ENCODE results near the gene CISH.

Gene CISH

GRCh38 chr3:50577348-50577747, 34.2 kb downstream of the CISH start:
- peaks cover 48% of the 10 kb centered on the region for H3K4me1 Mint-ChIP-seq
- peaks cover 4% of the 10 kb centered on the region for H3K36me3 Mint-ChIP-seq (ENCODE audit: insufficient read depth)
- no peaks in the 10 kb centered on the region for H3K27me3 Mint-ChIP-seq
- no peak overlapping the region for H3K27ac Mint-ChIP-seq (ENCODE audit: low read depth)
- DNase-seq (ENCODE audit: low spot score in 2 of 2) (no peak), ATAC-seq (replicated peaks; ENCODE audit: extremely low read depth, poor library complexity, severe bottlenecking) (no peak)
- H3K4me3 Mint-ChIP-seq = no peak overlapping the region
- H3K9me3 Mint-ChIP-seq = no peaks in the 10 kb centered on the region

DNA sequence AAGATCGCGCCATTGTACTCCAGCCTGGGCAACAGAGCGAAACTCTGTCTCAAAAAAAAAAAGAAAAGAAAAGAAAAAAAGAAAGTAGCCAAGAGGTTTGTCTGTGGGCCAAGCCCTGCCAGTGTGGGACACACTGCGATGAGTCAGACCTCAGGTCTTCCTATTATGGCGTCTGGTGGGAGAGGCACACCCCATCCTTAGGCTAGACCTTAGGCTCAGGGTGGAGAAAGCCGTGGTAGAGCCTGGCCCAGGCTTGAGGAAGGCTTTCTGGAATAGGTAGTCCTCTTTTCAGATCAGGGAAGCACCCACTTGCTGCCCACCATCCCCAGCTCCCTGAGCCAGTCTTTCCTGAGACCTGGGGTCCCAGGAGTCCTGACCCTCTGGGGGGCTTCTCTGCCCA, 36.2 kb downstream of the CISH start:
- no peaks in the 10 kb centered on the region for H3K9me3 Mint-ChIP-seq
- ATAC-seq (replicated peaks; ENCODE audit: extremely low read depth, poor library complexity, severe bottlenecking) = no peak
- H3K4me3 Mint-ChIP-seq = no peak overlapping the region
- peaks cover 59% of the 10 kb centered on the region for H3K4me1 Mint-ChIP-seq
- H3K27me3 Mint-ChIP-seq = no peaks in the 10 kb centered on the region
- peaks cover 6% of the 10 kb centered on the region for H3K36me3 Mint-ChIP-seq (ENCODE audit: insufficient read depth)
- DNase-seq (ENCODE audit: low spot score in 2 of 2) = no peak
- peak overlapping the region; percentile 61 for H3K27ac Mint-ChIP-seq (ENCODE audit: low read depth)

DNA sequence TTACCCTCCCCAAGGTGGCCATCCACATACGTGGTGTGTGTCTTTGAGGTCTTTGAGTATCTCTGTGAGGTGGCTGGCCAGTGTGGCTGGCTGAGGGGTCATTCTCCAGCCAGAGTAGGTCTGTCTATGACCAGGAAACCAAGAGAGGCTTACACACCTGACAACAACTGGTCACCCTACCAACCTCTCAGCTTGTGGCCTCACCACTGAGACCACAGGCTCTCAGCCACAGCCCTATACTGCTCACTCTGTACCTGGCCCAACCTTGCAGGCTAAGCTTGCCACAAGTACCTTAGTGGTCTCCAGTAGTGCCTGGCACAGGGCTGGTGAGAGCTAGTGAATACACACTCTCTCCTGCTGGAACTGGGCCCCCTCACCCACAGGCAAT, 37.1 kb downstream of the CISH start:
- peaks cover 8% of the 10 kb centered on the region for H3K36me3 Mint-ChIP-seq (ENCODE audit: insufficient read depth)
- ATAC-seq (replicated peaks; ENCODE audit: extremely low read depth, poor library complexity, severe bottlenecking) = no peak
- no peak for DNase-seq (ENCODE audit: low spot score in 2 of 2)
- peak overlapping the region; percentile 61 for H3K27ac Mint-ChIP-seq (ENCODE audit: low read depth)
- H3K27me3 Mint-ChIP-seq = no peaks in the 10 kb centered on the region
- H3K4me1 Mint-ChIP-seq = peaks cover 60% of the 10 kb centered on the region
- H3K9me3 Mint-ChIP-seq = no peaks in the 10 kb centered on the region
- peak overlapping the region; percentile 51 for H3K4me3 Mint-ChIP-seq

- peak in 1 of 2 donors; percentile 47 for DNase-seq (ENCODE audit: low spot score in 2 of 2)
- H3K36me3 Mint-ChIP-seq (ENCODE audit: insufficient read depth) = peaks cover 10% of the 10 kb centered on the region
- peak overlapping the region; percentile 61 for H3K27ac Mint-ChIP-seq (ENCODE audit: low read depth)
- H3K9me3 Mint-ChIP-seq = no peaks in the 10 kb centered on the region
- peak; percentile 26 for ATAC-seq (replicated peaks; ENCODE audit: extremely low read depth, poor library complexity, severe bottlenecking)
- H3K27me3 Mint-ChIP-seq = no peaks in the 10 kb centered on the region
- peaks cover 56% of the 10 kb centered on the region for H3K4me1 Mint-ChIP-seq
- H3K4me3 Mint-ChIP-seq = peak overlapping the region; percentile 51
Measured at GRCh38 chr3:50573566-50574443, 37.8 kb downstream of the CISH start.

- DNase-seq (ENCODE audit: low spot score in 2 of 2) (no peak), ATAC-seq (replicated peaks; ENCODE audit: extremely low read depth, poor library complexity, severe bottlenecking) (no peak)
- Mint-ChIP-seq H3K27me3 (no peaks in the 10 kb centered on the region), H3K27ac (ENCODE audit: low read depth) (peak overlapping the region; percentile 61), H3K9me3 (no peaks in the 10 kb centered on the region), H3K36me3 (ENCODE audit: insufficient read depth) (peaks cover 12% of the 10 kb centered on the region), H3K4me1 (peaks cover 56% of the 10 kb centered on the region), H3K4me3 (peak overlapping the region; percentile 51)
Measured at GRCh38 chr3:50572801-50573371, 38.7 kb downstream of the CISH start.

DNA sequence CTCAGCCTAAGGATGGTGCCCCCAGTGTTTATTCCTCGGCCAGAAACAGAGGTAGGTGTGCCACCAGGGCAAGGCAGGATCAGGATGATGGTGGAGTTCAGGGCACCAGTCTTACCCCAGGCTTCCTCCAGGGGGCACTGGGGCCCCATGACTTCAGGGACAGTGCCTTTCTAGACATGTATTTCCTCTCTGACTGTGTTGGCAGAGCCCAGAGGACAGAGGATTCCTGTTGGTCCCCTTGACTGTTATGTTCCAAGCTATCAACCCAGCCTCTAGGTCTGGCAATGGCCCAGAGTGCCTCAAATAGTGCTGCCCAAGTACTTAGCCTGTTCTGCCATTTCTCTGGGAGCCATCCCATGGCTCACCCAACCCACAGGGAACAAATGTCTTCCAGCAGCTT, 39.4 kb downstream of the CISH start:
- no peaks in the 10 kb centered on the region for H3K9me3 Mint-ChIP-seq
- ATAC-seq (replicated peaks; ENCODE audit: extremely low read depth, poor library complexity, severe bottlenecking) = peak; percentile 17
- H3K36me3 Mint-ChIP-seq (ENCODE audit: insufficient read depth) = peaks cover 15% of the 10 kb centered on the region
- H3K4me1 Mint-ChIP-seq = peaks cover 60% of the 10 kb centered on the region
- peak overlapping the region; percentile 51 for H3K4me3 Mint-ChIP-seq
- peak overlapping the region; percentile 61 for H3K27ac Mint-ChIP-seq (ENCODE audit: low read depth)
- DNase-seq (ENCODE audit: low spot score in 2 of 2) = peak; percentile 73
- no peaks in the 10 kb centered on the region for H3K27me3 Mint-ChIP-seq

GRCh38 chr3:50571486-50571885, 40.1 kb downstream of the CISH start:
- Mint-ChIP-seq H3K36me3 (ENCODE audit: insufficient read depth) (peaks cover 14% of the 10 kb centered on the region), H3K4me1 (peaks cover 65% of the 10 kb centered on the region), H3K4me3 (no peak overlapping the region), H3K27ac (ENCODE audit: low read depth) (no peak overlapping the region), H3K9me3 (no peaks in the 10 kb centered on the region), H3K27me3 (no peaks in the 10 kb centered on the region)
- DNase-seq (ENCODE audit: low spot score in 2 of 2) = no peak
- ATAC-seq (replicated peaks; ENCODE audit: extremely low read depth, poor library complexity, severe bottlenecking) = no peak

GRCh38 chr3:50570508-50571279, 40.9 kb downstream of the CISH start:
- DNase-seq (ENCODE audit: low spot score in 2 of 2) (no peak), ATAC-seq (replicated peaks; ENCODE audit: extremely low read depth, poor library complexity, severe bottlenecking) (no peak)
- Mint-ChIP-seq H3K27me3 (no peaks in the 10 kb centered on the region), H3K4me1 (peaks cover 68% of the 10 kb centered on the region), H3K36me3 (ENCODE audit: insufficient read depth) (peaks cover 16% of the 10 kb centered on the region), H3K9me3 (no peaks in the 10 kb centered on the region), H3K4me3 (peak overlapping the region; percentile 88), H3K27ac (ENCODE audit: low read depth) (peak overlapping the region; percentile 80)

GRCh38 chr3:50568947-50569749, 42.4 kb downstream of the CISH start, which contains the start of gene HEMK1:
Gene HEMK1 (plus strand): TSS chr3:50569522. CDS start chr3:50571105, 1,583 bp downstream.
- no peaks in the 10 kb centered on the region for H3K9me3 Mint-ChIP-seq

DNA sequence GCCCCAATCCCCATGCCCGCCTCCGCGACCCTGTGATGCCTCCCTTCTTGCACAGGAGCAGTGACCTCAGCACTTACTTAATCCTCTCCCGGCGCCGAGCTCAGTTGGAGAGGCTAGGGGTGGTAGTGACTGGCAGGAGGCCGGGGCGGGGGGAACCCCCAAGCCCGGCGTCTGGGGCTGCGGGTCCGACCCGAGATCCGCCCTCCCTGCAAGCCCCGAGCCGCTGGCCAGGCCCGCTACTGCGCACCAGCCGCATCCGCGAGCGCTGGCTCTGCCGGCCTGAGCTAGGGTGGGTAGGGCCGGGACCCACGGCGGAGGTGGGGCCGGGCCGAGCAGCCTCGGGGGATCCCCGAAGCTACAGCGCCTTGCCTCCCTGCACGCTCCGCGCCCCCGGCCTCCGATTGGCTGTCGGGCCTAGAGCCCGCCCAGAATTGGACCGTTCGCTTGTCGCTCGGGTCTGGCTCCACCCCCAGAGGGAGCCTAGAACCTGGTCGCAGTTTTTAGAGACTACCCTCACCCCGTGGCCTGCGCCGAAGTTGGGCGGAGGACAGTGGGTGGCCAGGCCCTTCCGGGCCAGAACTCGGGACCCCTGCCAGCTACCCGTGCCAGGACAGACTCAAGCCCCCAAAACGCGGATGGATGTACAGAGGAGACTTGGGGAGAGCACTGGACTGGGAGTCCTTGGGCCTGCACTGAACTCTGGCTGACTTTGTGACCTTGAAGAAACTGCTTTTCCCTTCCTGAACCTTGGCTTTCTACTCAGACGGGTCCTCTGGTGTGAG, 44.0 kb downstream of the CISH start, which contains the start of gene C3orf18:
Gene C3orf18 (minus strand): TSS at position 362 of the 782 bp plus-strand sequence. CDS start 2,048 bp downstream, outside the sequence.
- peaks cover 56% of the 10 kb centered on the region for H3K4me1 Mint-ChIP-seq

More at GRCh38 chr3:50568947-50569749, 42.4 kb downstream of the CISH start, which contains the start of gene HEMK1:
- Mint-ChIP-seq H3K27me3 (no peaks in the 10 kb centered on the region), H3K36me3 (ENCODE audit: insufficient read depth) (peaks cover 16% of the 10 kb centered on the region), H3K27ac (ENCODE audit: low read depth) (peak within 1 kb of the TSS; percentile 80), H3K4me1 (peaks cover 67% of the 10 kb centered on the region), H3K4me3 (peak within 1 kb of the TSS; percentile 88)
- ATAC-seq (replicated peaks; ENCODE audit: extremely low read depth, poor library complexity, severe bottlenecking) = peak; percentile 62
- peak; percentile 84 to 88 for DNase-seq (ENCODE audit: low spot score in 2 of 2)

DNA sequence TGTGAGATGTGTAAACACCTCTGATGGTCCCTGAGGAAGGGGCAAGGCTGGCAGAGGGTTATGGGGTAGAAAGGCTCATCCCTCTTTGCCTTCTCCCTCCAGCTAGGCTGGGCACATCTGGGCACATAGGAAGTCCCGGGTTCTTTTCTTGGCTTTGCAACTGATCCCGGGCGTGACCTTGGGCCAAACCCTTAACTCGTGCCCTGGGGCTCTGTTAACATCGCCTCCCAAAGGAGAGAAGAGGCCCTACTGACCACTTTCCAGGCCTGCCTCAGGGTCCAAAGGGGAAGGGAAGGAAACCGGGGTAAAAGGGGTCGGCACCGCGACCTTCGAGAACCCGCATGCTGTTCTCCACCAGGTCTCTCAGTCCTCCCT, 44.6 kb downstream of the CISH start:
- H3K4me3 Mint-ChIP-seq = peak overlapping the region; percentile 88
- H3K9me3 Mint-ChIP-seq = no peaks in the 10 kb centered on the region
- ATAC-seq (replicated peaks; ENCODE audit: extremely low read depth, poor library complexity, severe bottlenecking) = no peak
- DNase-seq (ENCODE audit: low spot score in 2 of 2) = no peak
- no peak overlapping the region for H3K27ac Mint-ChIP-seq (ENCODE audit: low read depth)
- H3K36me3 Mint-ChIP-seq (ENCODE audit: insufficient read depth) = peaks cover 16% of the 10 kb centered on the region
- H3K27me3 Mint-ChIP-seq = no peaks in the 10 kb centered on the region
- H3K4me1 Mint-ChIP-seq = peaks cover 51% of the 10 kb centered on the region

More for the DNA sequence above, 44.0 kb downstream of the CISH start, which contains the start of gene C3orf18:
- Mint-ChIP-seq H3K9me3 (no peaks in the 10 kb centered on the region), H3K4me3 (peak within 1 kb of the TSS; percentile 88), H3K36me3 (ENCODE audit: insufficient read depth) (peaks cover 16% of the 10 kb centered on the region), H3K27ac (ENCODE audit: low read depth) (peak within 1 kb of the TSS; percentile 91), H3K27me3 (no peaks in the 10 kb centered on the region)
- peak; percentile 86 to 91 for DNase-seq (ENCODE audit: low spot score in 2 of 2)
- peak; percentile 79 for ATAC-seq (replicated peaks; ENCODE audit: extremely low read depth, poor library complexity, severe bottlenecking)

Measured in central memory CD8-positive, alpha-beta T cell (primary cell).